ENCODE data around the gene SFN. TPM values are rescaled to one million over a fixed set of nuclear protein-coding genes. Genes with fewer than 3 reads are reported as not detected.
A peak's percentile ranks its signal among the peaks of the same experiment; 100 is the strongest.

The SFN gene
- total and polyA plus RNA-seq, 2 of the 13 experiments (the other 11 are each of a cell fraction or from before 2014, with no cell fraction given): 4.3 to 5.6 TPM

GRCh38 chr1:26831546-26832248, 31.3 kb upstream of the SFN start (continued):
- TF ChIP-seq AHDC1 (CRISPR knock-in tag; IDR thresholded peaks at IDR 0.05; ENCODE audit: borderline replicate concordance) (no peak), BRCA1 (CRISPR knock-in tag; IDR thresholded peaks at IDR 0.05) (no peak), ARID4A (CRISPR knock-in tag; IDR thresholded peaks at IDR 0.05; ENCODE audit: borderline replicate concordance) (peak; percentile 65; the same call in 1 of the 2 replicates), FOXA1 (IDR thresholded peaks at IDR 0.05) (peak; percentile 76; the same call in 1 of the 2 replicates), FOXA1 (CRISPR knock-in tag; IDR thresholded peaks at IDR 0.05) (peak; percentile 97), TBX2 (CRISPR knock-in tag; IDR thresholded peaks at IDR 0.05; ENCODE audit: borderline replicate concordance) (peak; percentile 57; the same call in 1 of the 2 replicates), POGK (CRISPR knock-in tag; conservative IDR thresholded peaks at IDR 0.05) (no peak), NKX3-1 (CRISPR knock-in tag; IDR thresholded peaks at IDR 0.05) (no peak), PCBP1 (IDR thresholded peaks at IDR 0.05; ENCODE audit: borderline replicate concordance, low read depth, low read length) (no peak)
- TF ChIP-seq, protein P1, sequence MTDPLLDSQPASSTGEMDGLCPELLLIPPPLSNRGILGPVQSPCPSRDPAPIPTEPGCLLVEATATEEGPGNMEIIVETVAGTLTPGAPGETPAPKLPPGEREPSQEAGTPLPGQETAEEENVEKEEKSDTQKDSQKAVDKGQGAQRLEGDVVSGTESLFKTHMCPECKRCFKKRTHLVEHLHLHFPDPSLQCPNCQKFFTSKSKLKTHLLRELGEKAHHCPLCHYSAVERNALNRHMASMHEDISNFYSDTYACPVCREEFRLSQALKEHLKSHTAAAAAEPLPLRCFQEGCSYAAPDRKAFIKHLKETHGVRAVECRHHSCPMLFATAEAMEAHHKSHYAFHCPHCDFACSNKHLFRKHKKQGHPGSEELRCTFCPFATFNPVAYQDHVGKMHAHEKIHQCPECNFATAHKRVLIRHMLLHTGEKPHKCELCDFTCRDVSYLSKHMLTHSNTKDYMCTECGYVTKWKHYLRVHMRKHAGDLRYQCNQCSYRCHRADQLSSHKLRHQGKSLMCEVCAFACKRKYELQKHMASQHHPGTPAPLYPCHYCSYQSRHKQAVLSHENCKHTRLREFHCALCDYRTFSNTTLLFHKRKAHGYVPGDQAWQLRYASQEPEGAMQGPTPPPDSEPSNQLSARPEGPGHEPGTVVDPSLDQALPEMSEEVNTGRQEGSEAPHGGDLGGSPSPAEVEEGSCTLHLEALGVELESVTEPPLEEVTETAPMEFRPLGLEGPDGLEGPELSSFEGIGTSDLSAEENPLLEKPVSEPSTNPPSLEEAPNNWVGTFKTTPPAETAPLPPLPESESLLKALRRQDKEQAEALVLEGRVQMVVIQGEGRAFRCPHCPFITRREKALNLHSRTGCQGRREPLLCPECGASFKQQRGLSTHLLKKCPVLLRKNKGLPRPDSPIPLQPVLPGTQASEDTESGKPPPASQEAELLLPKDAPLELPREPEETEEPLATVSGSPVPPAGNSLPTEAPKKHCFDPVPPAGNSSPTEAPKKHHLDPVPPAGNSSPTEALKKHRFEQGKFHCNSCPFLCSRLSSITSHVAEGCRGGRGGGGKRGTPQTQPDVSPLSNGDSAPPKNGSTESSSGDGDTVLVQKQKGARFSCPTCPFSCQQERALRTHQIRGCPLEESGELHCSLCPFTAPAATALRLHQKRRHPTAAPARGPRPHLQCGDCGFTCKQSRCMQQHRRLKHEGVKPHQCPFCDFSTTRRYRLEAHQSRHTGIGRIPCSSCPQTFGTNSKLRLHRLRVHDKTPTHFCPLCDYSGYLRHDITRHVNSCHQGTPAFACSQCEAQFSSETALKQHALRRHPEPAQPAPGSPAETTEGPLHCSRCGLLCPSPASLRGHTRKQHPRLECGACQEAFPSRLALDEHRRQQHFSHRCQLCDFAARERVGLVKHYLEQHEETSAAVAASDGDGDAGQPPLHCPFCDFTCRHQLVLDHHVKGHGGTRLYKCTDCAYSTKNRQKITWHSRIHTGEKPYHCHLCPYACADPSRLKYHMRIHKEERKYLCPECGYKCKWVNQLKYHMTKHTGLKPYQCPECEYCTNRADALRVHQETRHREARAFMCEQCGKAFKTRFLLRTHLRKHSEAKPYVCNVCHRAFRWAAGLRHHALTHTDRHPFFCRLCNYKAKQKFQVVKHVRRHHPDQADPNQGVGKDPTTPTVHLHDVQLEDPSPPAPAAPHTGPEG (CRISPR knock-in tag; IDR thresholded peaks at IDR 0.05): no peak

Measured in HepG2 (cell line).